ENCODE results near the gene CD96. TPM values are rescaled to one million over a fixed set of nuclear protein-coding genes. Genes with fewer than 3 reads are reported as not detected.
"Not testable (repeated sequence)": the region's sequence is repeated elsewhere in the genome, so short reads cannot be mapped to it uniquely, and the experiment has no call there.

Gene CD96
- 0.65 TPM for total RNA-seq
- long read RNA-seq = 0 reads

GRCh38 chr3:111541911-111542483, at the start of gene CD96:
Gene CD96 (plus strand): TSS chr3:111542197. CDS start chr3:111542249, 52 bp downstream.
- intact Hi-C loops (cut with DNase I) = no loop called here
- DNase-seq (no peak), ATAC-seq (ENCODE audit: poor library complexity) (no peak)

- ATAC-seq (ENCODE audit: poor library complexity) (no peak), DNase-seq (no peak)
- intact Hi-C loops (cut with DNase I) = no loop called here
Measured at GRCh38 chr3:111493276-111493675, 48.7 kb upstream of the CD96 start.

- intact Hi-C loops (cut with DNase I) = no loop called here
- no peak for DNase-seq
- no peak for ATAC-seq (ENCODE audit: poor library complexity)
Measured at GRCh38 chr3:111496894-111497559, 45.0 kb upstream of the CD96 start.

GRCh38 chr3:111498022-111498421, 44.0 kb upstream of the CD96 start:
- DNase-seq = no peak
- no peak for ATAC-seq (ENCODE audit: poor library complexity)
- intact Hi-C loops (cut with DNase I) = no loop called here

- ATAC-seq (ENCODE audit: poor library complexity) = no peak
- intact Hi-C loops (cut with DNase I) = no loop called here
- DNase-seq = no peak
Measured at GRCh38 chr3:111506435-111506834, 35.6 kb upstream of the CD96 start.

GRCh38 chr3:111509308-111509707, 32.7 kb upstream of the CD96 start:
- DNase-seq (no peak), ATAC-seq (ENCODE audit: poor library complexity) (no peak)

GRCh38 chr3:111517801-111518200, 24.2 kb upstream of the CD96 start:
- intact Hi-C loops (cut with DNase I) = no loop called here
- no peak for DNase-seq
- no peak for ATAC-seq (ENCODE audit: poor library complexity)

More at GRCh38 chr3:111509308-111509707, 32.7 kb upstream of the CD96 start:
- intact Hi-C loops (cut with DNase I) = no loop called here

GRCh38 chr3:111519178-111519855, 22.7 kb upstream of the CD96 start:
- no peak for ATAC-seq (ENCODE audit: poor library complexity)
- intact Hi-C loops (cut with DNase I) = no loop called here
- DNase-seq = no peak

- ATAC-seq (ENCODE audit: poor library complexity) (no peak), DNase-seq (no peak)
- intact Hi-C loops (cut with DNase I) = no loop called here
Measured at GRCh38 chr3:111521891-111522290, 20.1 kb upstream of the CD96 start.

GRCh38 chr3:111524486-111524885, 17.5 kb upstream of the CD96 start:
- intact Hi-C loops (cut with DNase I); ATAC-seq (ENCODE audit: poor library complexity); DNase-seq: not testable (repeated sequence)

GRCh38 chr3:111531446-111531845, 10.6 kb upstream of the CD96 start:
- ATAC-seq (ENCODE audit: poor library complexity) (no peak), DNase-seq (no peak)
- intact Hi-C loops (cut with DNase I) = no loop called here

- no peak for DNase-seq
- intact Hi-C loops (cut with DNase I) = no loop called here
- no peak for ATAC-seq (ENCODE audit: poor library complexity)
Measured at GRCh38 chr3:111534701-111535100, 7.3 kb upstream of the CD96 start.

GRCh38 chr3:111538111-111538510, 3.9 kb upstream of the CD96 start:
- no peak for DNase-seq
- intact Hi-C loops (cut with DNase I) = no loop called here
- no peak for ATAC-seq (ENCODE audit: poor library complexity)

- DNase-seq (no peak), ATAC-seq (ENCODE audit: poor library complexity) (no peak)
- intact Hi-C loops (cut with DNase I) = no loop called here
Measured at GRCh38 chr3:111538681-111539083, 3.3 kb upstream of the CD96 start.

- ATAC-seq (ENCODE audit: poor library complexity) (no peak), DNase-seq (peak; percentile 39)
- intact Hi-C loops (cut with DNase I) = no loop called here
Measured at GRCh38 chr3:111539351-111540331, 2.4 kb upstream of the CD96 start.

- DNase-seq (no peak), ATAC-seq (ENCODE audit: poor library complexity) (no peak)
- intact Hi-C loops (cut with DNase I) = no loop called here
Measured at GRCh38 chr3:111541391-111541790, 606 bp upstream of the CD96 start.

GRCh38 chr3:111542611-111543300, 759 bp downstream of the CD96 start:
- ATAC-seq (ENCODE audit: poor library complexity) (no peak), DNase-seq (no peak)
- intact Hi-C loops (cut with DNase I) = no loop called here

GRCh38 chr3:111545349-111545748, 3.4 kb downstream of the CD96 start:
- intact Hi-C loops (cut with DNase I) = no loop called here
- ATAC-seq (ENCODE audit: poor library complexity) = no peak
- no peak for DNase-seq

All from Right ventricle myocardium superior (tissue), 1 donor.